Sciatic nerve (tissue), 2 donors: ENCODE measurements around the gene PAAF1. TPM values are rescaled to one million over a fixed set of nuclear protein-coding genes. Genes with fewer than 3 reads are reported as not detected.
"Not testable (repeated sequence)": the region's sequence is repeated elsewhere in the genome, so short reads cannot be mapped to it uniquely, and the experiment has no call there.

Source experiments
- ATAC-seq: fragments of 200-7000 bp; cut with Tn5 transposase; one replicate; pipeline ENCODE4 v1.9.1; 2020; ENCODE audit warnings: mild to moderate bottlenecking, moderate library complexity
- DNase-seq: peaks from one replicate; pipeline ENCODE4 v3.0.0-alpha.2; 2020; ENCODE audit warnings: low spot score
- intact Hi-C: fragments of 100-400 bp; cut with DNase I; formaldehyde crosslinking; loops from one replicate; pipeline ENCODE4 v1.14.2; 2022
- total RNA-seq: library from RNA; stranded (reverse); fragmentation: NEBNext Ultra II Directional; extraction: Animal tissue kit (Norgen Biotek cat#: 25700); gene quantifications from one replicate; pipeline ENCODE4 v1.2.1, GENCODE V29; 2021
- donor health status: DM: no; HTN: no; CAD: no.
- donor health status: DM: no; HTN: no; CAD: no.

PAAF1 gene
- total RNA-seq, 1 donor from 2014 or later: 32.4 TPM

- ATAC-seq: no peak
- intact Hi-C loops: no loop called here
- DNase-seq: no peak
These were observed 1.4 kb upstream of the PAAF1 start for GRCh38 chr11:73875380-73875779.

DNA sequence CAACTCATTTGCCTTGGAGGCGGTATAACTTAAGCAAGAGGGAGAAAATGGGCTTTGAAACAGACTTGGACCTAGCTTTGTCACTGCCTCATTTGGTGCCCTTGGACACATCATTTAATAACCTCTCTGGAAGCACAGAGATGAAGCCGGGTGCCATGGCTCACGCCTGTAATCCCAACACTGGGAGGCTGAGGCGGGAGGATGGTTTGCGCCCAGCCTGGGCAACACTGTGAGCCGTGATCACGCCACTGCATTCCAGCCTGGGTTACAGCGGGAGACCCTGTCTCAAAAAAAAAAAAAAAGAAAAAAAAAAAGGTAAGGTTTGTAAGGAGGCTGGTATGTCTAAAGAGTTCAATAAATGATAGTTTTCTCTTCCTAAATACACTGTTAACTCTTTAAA lies 959 bp upstream of the PAAF1 start:
- intact Hi-C loops: no loop called here
- ATAC-seq: no peak
- DNase-seq: no peak

DNA sequence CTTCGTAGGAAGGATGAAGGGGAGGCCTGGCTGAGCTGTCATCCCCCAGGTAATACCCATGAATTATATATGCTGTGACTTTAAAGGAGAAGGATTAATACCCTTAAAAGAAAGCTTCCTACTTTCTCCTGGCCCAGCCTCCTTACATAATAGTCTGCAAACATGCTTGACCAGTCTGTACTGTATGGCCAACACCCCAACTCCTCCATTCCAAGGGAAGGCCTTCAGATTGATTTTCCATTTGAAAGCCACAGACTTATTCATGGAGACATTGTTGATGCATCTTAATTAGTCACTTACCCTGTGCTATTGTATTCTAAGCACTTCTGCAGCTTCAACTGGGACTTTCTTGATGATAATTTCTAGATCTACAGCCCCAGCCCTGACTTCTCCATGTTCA lies 2.0 kb downstream of the PAAF1 start:
- ATAC-seq (no peak), DNase-seq (no peak)
- intact Hi-C loops: no loop called here

GRCh38 chr11:73880449-73880848 lies 3.6 kb downstream of the PAAF1 start:
- DNase-seq, intact Hi-C loops, ATAC-seq: not testable (repeated sequence)

DNA sequence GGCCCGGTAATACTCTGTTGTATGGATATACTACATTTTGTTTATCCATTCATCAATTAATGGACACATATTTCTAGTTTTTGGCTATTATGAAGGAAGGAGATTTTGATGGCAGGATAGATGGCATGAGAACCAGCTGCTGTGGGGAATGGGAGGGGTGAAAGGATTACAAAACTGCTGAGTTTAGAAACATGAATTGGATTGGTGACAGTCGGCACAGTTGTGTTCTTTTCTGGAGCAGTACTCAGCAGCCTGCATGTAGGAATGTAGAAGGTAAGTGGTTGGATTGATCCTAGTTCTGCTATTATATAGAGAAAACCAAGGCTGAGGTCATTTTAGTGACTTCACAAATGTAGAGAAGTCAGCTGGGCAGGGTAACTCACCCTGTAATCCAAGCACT lies 7.1 kb downstream of the PAAF1 start:
- ATAC-seq: no peak
- no peak for DNase-seq
- intact Hi-C loops: no loop called here

DNA sequence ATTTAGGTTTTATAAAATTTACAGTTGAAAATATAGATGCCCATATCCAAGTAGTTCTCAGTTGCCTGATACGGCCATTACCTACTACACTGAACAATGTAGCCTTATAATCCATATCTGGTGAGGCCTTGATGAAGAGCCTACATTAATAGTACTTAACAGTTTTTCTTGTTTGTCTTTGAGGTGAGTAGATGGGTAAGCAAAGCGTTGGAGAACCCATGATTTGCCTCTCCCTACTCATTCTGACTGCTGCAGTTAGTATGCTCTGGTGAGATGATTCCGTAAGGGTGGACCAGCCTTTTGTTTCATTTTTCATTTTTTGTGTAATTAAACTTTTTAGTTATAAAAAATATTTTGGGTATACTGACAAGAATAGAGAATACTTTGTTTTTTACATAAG lies 11.4 kb downstream of the PAAF1 start:
- intact Hi-C loops: no loop called here

GRCh38 chr11:73889019-73889418 lies 12.2 kb downstream of the PAAF1 start:
- ATAC-seq (no peak), DNase-seq (no peak)
- intact Hi-C loops: no loop called here

More for the DNA sequence above, 11.4 kb downstream of the PAAF1 start:
- DNase-seq: no peak
- ATAC-seq: no peak

GRCh38 chr11:73889536-73889935 lies 12.7 kb downstream of the PAAF1 start:
- ATAC-seq (no peak), DNase-seq (no peak)
- intact Hi-C loops: no loop called here

DNA sequence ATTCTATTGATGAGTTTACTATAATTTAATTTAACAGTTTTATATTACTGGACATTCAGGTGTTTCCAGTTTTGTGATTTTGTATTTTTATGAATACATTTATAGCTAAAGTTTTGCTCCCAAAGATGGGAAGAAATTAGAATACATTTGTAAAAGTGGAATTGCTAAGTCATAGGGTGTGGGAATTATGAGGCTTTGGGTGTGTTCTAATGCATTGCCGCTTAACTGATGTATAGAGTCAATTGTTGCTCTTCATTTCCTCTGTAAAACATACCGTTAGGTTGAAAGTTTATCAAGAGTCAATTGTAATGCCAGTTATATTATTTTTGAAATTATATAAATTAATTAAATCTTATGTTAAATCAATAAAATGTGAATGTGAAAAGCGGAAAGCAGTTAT lies 16.2 kb downstream of the PAAF1 start:
- ATAC-seq (no peak), DNase-seq (no peak)
- intact Hi-C loops: no loop called here

DNA sequence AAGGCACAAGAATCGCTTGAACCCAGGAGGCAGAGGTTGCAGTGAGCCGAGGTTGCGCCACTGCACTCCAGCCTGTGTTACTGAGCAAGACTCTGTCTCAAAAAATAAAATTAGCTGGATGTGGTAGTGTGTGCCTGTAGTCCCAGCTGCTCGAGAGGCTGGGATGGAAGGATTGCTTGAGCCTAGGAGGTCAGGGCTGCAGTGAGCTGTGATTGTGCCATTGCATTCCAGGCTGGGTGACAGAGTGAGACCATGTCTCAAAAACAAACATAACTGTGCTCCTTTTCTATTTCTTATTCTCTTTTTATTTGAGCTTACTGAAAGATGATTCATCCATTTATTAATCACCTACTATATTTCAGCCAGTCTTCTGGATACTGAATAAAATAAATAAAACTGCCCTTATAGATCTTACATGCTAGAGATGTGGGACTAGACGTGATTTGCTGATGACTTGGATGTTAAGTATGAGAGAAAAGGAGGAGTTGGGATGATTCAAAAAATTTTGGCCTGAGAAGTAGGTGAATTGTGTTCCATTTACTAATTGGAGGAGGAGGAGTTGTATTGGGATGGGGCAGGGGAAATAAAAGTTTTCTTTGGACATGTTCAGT lies 18.0 kb downstream of the PAAF1 start:
- DNase-seq: no peak
- intact Hi-C loops: no loop called here
- no peak for ATAC-seq

GRCh38 chr11:73902303-73902702 lies 25.5 kb downstream of the PAAF1 start:
- no peak for ATAC-seq
- intact Hi-C loops: no loop called here
- DNase-seq: no peak

GRCh38 chr11:73907191-73907590 lies 30.4 kb downstream of the PAAF1 start:
- no peak for ATAC-seq
- no peak for DNase-seq
- intact Hi-C loops: no loop called here

GRCh38 chr11:73912026-73912425 lies 35.2 kb downstream of the PAAF1 start:
- DNase-seq: no peak
- no peak for ATAC-seq
- intact Hi-C loops: no loop called here

DNA sequence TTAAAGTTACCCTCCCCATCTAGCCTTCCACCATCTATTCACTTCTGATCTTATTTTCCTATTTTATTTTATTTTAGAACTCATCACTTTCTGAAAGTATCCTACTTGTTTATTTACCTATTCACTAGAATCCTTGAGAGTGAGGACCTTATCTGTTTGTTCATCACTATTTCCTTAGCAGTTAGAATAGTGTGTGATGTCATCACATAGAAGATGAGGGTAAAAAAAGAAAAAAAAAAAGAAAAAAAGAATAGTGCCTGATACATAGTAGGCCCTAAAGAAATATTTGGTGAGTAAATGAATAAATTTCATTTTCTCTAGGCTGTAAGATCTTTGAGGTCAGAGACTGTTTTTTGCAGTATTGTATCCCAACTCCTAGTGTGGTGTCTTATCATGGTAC lies 36.7 kb downstream of the PAAF1 start:
- intact Hi-C loops: no loop called here
- DNase-seq (no peak), ATAC-seq (no peak)

DNA sequence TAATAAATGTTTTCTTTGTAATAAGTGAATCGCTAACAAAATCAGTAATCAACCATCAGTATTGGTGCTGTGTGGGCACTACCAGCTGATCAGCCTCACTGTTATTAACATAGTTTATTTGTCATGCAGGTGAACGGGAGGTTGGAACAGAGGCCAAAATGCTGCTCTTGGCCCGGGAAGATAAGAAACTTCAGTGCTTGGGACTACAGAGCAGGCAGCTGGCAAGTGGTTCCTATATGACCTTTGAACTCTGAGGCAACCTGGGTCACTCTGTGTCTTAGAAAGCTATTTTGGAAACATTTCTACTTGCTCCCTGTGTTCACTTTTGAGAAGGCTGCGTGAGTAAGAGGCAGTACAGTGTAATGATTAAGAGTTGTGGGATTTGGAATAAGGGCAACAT lies 37.5 kb downstream of the PAAF1 start:
- intact Hi-C loops: no loop called here
- ATAC-seq: no peak
- DNase-seq: no peak

DNA sequence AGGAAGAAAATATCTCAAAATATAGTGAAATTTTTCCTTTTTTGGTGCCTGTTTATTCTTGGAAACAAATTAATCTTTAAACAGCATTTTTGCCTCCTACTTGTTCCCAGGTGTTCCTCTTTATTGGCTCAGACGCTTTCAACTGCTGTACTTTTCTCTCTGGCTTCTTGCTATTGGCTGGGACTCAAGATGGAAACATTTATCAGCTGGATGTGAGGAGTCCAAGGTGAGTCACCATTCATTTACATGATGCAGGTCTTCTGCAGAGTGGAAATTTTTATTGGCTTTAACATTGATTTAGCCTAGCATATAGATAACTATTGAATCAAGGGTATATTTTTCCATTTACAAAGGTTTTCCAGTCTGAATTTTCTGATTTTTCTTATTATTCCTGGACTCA lies 39.6 kb downstream of the PAAF1 start:
- intact Hi-C loops: no loop called here
- ATAC-seq (no peak), DNase-seq (no peak)

GRCh38 chr11:73921180-73921579 lies 44.4 kb downstream of the PAAF1 start:
- intact Hi-C loops: no loop called here
- DNase-seq (no peak), ATAC-seq (no peak)

DNA sequence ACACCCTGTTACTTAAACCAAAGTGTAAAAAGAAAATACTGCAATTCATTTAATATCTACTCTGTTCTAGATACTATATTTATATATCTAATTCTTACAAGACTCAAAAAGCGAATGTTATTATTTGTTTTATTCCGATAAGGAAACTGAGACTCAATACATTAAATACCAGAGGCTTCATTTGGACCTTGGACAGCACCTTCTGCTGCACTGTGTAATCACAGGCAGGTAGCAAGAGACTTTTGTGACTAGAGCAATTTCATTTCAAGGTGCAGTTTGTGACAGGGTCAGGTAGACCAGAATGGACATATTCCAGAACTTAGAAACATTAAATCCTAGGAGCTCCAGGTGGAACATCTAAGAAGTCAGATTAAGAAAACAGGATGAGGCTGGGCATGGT lies 52.6 kb downstream of the PAAF1 start:
- intact Hi-C loops: no loop called here
- no peak for ATAC-seq
- DNase-seq: no peak

DNA sequence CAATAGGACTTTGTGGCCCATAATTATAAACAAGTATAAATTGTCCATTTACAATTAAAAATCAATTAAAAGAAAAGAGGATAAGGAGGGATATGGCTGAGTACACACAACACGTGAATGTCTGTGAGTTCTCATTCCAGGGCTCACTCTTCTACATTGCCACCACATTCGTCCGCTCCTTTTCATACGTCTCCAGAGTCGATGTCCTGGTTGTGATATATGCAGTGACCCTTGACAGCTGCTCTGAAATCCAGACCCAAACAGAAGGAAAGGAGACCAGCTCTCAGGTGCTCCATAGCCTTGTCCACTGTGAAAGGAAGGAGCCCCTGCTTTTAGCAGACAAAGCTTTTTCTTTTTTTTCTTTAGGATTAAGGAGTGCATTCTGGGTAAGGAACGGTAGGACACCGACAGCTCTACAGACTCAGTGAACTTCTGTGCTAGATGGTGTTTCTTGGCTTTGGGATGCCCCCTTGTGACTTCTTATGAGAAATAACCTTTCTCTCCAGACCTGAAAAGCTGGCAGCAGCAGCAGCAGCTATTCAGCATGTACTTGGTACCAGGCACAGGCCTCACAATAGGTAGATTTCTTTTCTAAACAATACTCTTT lies 54.3 kb downstream of the PAAF1 start:
- peak; percentile 44 for ATAC-seq

DNA sequence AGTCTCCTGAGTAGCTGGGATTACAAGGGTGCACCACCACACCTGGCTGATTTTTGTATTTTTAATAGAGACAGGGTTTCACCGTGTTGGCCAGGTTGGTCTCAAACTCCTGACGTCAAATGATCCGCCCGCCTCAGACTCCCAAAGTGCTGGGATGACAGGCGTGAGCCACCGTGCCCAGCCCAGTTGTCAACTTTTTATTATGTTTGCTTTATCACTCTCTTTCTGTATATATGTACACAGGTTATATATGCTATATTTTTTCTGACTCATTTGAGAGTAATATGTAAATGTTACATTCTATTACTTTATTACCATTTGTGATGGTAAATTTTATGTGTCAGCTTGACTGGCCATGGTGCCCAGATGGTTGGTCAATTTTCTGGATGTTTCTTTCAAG lies 55.2 kb downstream of the PAAF1 start:
- DNase-seq: no peak
- ATAC-seq: no peak
- intact Hi-C loops: no loop called here

More for the DNA sequence above, 54.3 kb downstream of the PAAF1 start:
- intact Hi-C loops: no loop called here
- DNase-seq: no peak

GRCh38 chr11:73932781-73933180 lies 56.0 kb downstream of the PAAF1 start:
- ATAC-seq (no peak), DNase-seq (no peak)
- intact Hi-C loops: no loop called here
